Measurements from ENCODE around the gene CHCHD6. TPM values are rescaled to one million over a fixed set of nuclear protein-coding genes. Genes with fewer than 3 reads are reported as not detected.

CHCHD6 gene
- total RNA-seq, 1 donor from 2014 or later, result 38.2 TPM

DNA sequence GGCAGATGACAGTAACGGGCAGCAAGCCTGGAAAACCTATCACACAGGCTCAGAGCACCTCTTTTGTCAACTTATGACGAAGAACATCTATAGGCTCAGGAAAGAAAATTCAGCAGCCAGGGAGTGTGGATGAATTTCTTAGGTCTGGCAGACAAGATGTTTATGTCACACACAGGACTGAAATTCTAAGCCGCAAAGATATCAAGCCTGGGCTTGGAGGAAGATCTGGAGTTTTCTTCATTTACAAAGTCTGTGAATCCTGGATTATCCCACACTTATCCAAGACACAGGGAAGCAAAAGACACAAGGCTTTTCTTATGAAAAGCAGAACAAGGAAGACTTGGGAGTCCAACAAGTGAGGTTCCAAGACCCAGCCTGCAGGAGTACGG is 23.4 kb upstream of the CHCHD6 start:
- DNase-seq (ENCODE audit: low read depth), result no peak
- TF ChIP-seq, protein P1, sequence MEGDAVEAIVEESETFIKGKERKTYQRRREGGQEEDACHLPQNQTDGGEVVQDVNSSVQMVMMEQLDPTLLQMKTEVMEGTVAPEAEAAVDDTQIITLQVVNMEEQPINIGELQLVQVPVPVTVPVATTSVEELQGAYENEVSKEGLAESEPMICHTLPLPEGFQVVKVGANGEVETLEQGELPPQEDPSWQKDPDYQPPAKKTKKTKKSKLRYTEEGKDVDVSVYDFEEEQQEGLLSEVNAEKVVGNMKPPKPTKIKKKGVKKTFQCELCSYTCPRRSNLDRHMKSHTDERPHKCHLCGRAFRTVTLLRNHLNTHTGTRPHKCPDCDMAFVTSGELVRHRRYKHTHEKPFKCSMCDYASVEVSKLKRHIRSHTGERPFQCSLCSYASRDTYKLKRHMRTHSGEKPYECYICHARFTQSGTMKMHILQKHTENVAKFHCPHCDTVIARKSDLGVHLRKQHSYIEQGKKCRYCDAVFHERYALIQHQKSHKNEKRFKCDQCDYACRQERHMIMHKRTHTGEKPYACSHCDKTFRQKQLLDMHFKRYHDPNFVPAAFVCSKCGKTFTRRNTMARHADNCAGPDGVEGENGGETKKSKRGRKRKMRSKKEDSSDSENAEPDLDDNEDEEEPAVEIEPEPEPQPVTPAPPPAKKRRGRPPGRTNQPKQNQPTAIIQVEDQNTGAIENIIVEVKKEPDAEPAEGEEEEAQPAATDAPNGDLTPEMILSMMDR (conservative IDR thresholded peaks at IDR 0.05; ENCODE audit: low read depth, low read length), result no peak
- no peak overlapping the region for H3K4me3 ChIP-seq (ENCODE audit: low read depth, low read length)

DNA sequence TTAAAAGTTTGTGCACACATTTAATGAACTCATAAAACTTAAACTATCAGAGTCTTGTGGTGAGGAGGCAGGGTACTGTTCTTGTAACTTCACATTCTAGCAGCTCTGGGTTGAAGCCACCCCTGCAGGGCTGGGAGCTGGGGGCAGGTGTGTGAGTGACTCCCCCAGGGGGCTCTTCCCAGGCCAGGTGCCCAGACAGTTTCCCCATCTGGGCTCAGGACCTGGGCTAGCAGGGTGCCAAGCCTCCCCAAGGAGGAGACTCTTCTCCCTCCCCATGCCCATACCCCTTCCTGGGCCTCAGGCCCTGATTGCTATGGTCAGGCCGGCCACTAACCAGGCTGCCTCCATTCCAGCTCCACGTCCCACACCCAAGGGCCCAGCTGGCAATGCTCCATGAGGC is 22.0 kb upstream of the CHCHD6 start:
- TF ChIP-seq, protein P1 (conservative IDR thresholded peaks at IDR 0.05; ENCODE audit: low read depth, low read length), result no peak
- DNase-seq (ENCODE audit: low read depth), result no peak

DNA sequence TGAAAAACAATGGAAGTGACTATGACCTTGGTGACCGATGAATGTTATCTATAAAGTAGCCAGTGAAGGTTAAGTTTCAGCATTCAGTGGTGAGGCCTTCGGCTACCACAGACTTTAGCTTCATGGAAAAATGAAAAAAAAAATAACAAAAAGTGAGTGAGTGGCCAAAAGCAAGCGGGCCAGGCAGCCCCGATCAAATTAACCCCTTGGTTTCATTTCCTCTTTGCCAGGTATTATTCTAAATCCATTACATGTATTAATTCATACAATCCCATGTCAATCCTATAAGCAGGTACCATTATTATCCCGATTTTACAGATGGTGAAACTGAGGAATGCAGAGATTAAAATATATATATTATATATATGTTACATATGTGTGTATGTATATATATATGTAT is 21.0 kb upstream of the CHCHD6 start:
- TF ChIP-seq, protein P1 (conservative IDR thresholded peaks at IDR 0.05; ENCODE audit: low read depth, low read length), result no peak
- no peak for DNase-seq (ENCODE audit: low read depth)
- no peak overlapping the region for H3K4me3 ChIP-seq (ENCODE audit: low read depth, low read length)

More for the DNA sequence above, 22.0 kb upstream of the CHCHD6 start:
- no peak overlapping the region for H3K4me3 ChIP-seq (ENCODE audit: low read depth, low read length)

DNA sequence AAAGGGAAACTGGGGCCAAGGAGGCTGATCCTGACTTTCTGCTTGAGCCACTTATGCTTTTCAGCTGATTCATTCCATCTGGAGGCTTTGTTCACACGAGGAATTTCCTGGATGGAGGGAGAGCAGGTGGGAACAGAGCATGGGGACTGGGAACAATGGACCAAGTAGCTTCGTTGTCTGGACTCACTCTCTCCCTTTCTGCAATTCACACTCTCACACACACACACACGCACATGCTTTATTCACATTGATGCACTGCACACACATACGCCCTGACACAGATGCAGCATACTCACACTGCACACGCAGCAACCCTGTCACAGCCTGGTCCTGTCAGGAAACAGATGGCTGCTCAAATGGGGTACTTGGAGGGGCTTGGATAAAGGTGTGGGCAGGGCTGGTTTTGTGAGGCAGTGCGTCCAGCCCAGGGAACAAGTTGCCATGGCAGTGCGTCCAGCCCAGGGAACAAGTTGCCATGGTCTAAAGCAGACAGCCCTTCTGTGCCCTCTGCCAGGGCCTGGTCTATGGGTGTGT is 19.8 kb upstream of the CHCHD6 start:
- TF ChIP-seq, protein P1 (conservative IDR thresholded peaks at IDR 0.05; ENCODE audit: low read depth, low read length), result no peak
- DNase-seq (ENCODE audit: low read depth), result no peak
- no peak overlapping the region for H3K4me3 ChIP-seq (ENCODE audit: low read depth, low read length)

DNA sequence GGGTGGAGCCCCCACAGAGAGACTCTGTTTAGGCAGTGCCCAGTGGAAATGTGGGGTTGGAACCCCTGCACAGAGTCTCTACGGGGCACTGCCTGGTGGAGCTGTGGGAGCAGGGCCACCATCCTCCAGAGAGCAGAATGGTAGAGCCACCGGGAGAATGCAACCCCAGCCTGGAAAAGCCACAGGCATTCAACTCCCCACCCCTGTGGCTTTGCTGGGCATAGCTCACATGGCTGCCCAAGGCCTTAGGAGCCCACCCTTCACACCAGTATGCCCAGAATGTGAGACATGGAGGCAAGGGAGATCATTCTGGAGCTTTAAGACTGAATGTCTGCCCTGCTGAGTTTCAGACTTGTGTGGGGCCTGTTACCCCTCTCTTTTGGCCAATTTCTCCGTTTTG is 19.0 kb upstream of the CHCHD6 start:
- TF ChIP-seq, protein P1 (conservative IDR thresholded peaks at IDR 0.05; ENCODE audit: low read depth, low read length), result no peak
- no peak for DNase-seq (ENCODE audit: low read depth)
- no peak overlapping the region for H3K4me3 ChIP-seq (ENCODE audit: low read depth, low read length)

DNA sequence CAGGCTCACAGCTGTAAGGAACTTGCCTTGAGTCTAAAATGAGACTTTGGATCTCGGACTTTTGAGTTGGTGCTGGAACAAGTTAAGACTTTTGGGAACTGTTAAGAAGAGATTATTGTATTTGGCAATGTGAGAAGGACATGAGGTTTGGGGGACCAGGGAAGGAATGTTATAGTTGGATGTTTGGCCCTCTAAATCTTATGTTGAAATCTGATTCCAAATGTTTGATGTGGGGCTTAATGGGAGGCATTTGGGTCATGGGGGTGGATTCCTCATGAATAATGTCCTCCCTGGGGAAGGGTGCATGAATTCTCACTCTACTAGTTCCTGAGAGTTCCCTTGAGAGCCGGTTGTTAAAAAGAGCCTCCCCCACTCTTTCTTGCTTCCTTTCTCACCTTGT is 18.5 kb upstream of the CHCHD6 start:
- TF ChIP-seq, protein P1 (conservative IDR thresholded peaks at IDR 0.05; ENCODE audit: low read depth, low read length), result no peak
- no peak overlapping the region for H3K4me3 ChIP-seq (ENCODE audit: low read depth, low read length)
- DNase-seq (ENCODE audit: low read depth), result no peak

DNA sequence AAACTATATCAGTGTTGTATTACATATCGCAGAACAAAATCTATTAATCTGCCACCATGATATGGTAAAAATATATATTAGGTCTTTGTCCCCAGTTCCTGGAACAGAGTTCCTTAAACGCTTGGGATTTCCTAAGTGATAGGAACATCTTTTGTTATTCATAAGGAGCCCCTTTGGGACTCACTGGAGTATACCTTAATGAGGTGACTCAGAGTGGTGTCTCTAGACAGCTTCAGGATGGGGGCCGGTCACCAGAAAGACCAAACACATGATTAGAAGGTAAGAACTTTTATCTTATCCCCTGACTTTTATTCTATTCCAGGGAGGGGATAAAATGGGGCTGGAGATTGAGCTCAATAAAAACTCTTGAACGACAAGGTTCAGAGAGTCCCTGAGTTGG is 12.3 kb upstream of the CHCHD6 start:
- no peak overlapping the region for H3K4me3 ChIP-seq (ENCODE audit: low read depth, low read length)
- TF ChIP-seq, protein P1 (conservative IDR thresholded peaks at IDR 0.05; ENCODE audit: low read depth, low read length), result no peak
- DNase-seq (ENCODE audit: low read depth), result no peak
